Right ventricle myocardium inferior (tissue), 1 donor: ENCODE results near the gene KREMEN1. TPM values are rescaled to one million over a fixed set of nuclear protein-coding genes. Genes with fewer than 3 reads are reported as not detected.

ENCODE experiments used
- ATAC-seq: fragments of 200-7000 bp; cut with Tn5 transposase; one replicate; pipeline ENCODE4 v1.9.1; 2020; ENCODE audit warnings: mild to moderate bottlenecking, moderate library complexity
- DNase-seq: peaks from one replicate; pipeline ENCODE4 v3.0.0; 2021; ENCODE audit errors: missing footprints
- intact Hi-C: fragments of 100-400 bp; cut with DNase I; formaldehyde crosslinking; loops from one replicate; pipeline ENCODE4 v1.11.0; 2022
- total RNA-seq: library from RNA; stranded (reverse); fragmentation: NEBNext Ultra II Directional; extraction: Animal tissue kit (Norgen Biotek cat#: 25700); gene quantifications from one replicate; pipeline ENCODE4 v1.2.1, GENCODE V29; 2021
- donor health status: DM: no; HTN: yes; CAD: no; lungs with severe emphysema.

The KREMEN1 gene
- total RNA-seq, 1 donor from 2014 or later = 48.8 TPM

DNA sequence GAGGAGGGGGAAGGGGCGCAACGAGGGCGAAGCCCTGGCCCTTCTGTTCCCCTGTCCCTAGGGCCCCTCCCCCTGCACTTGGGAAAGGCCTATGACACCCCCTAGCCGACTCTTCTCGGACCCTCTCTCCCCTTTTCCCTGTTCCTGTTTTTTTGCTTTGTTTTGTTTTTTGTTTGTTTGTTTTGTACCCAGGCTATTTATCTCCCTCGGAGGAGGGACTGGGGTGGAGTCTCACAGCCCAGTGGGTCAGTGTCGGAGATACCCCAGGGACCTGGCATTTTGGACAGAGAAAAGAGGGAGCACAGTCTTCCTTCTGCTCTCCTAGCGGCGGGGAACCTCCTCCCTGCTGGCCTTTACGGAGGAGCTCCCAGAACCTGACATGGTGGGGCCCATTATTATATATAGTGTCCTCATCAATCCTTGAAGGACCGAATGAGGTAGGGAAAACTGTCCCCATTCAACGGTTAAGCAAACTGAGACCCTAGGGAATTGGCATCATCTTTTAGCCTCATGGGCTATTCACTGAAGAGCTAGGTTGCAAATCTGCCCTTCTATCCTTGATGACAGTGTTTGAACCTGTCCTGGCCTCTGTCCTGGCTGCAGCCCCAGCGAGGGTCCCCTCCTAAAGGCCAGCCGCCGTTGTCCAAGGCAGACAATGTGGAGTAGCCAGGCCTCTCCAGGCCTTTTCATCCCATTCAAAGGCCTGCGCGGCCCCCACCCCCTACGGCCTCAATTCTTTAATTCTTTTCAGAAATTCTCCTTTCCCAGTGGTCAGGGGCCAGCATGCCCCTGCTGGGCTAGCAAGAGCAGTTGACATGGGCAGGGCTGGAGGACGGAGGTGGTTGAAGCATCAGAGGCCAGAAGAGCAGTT lies 133.8 kb downstream of the KREMEN1 start:
- ATAC-seq = no peak
- no peak for DNase-seq
- intact Hi-C loops = no loop called here

GRCh38 chr22:29207243-29207550 lies 134.4 kb downstream of the KREMEN1 start:
- no peak for DNase-seq
- intact Hi-C loops = no loop called here
- no peak for ATAC-seq

DNA sequence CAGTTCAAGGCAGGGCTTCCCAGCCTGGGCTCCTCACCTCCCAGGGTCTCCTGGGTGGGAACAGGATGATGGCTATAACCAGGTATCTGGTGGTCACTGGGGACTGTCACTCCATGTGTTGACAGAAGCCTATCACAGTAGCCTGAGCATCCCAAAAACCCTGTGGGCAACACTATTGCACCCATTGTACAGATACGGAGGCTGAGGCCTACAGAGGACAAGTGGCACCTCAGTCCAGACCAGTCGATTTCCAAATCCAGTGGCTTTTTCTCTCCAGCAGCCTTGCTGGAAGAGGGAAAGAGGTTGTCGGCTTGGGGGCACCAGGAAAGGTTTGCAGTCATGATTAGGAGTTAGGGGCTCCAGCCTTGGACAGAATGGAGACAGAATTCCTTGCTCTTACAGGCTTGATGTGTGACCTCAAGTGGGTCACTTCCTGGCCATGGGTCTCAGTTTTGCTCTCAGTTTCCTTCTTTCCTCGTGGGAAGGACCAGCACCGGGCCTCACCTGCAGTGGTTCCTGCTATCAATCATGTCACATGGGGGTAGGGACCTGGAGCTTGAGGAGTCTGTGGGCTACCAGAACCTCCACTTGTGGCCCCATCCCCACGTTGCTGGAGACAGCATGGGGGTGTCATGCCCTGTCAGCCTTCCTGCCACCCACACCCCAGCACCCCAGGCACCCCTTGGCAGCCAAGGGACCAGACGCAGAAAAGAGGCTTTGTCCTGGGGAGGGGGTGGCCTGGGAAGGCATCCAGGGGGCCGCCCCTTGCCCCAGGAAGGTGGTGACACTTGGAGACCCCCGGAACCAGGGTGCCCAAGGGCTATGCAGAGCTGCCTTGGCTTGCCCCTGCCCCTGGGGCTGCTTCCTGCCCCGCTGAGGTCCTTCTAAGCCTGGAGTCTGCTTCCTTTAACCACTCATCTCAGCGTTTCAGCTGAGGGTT lies 135.0 kb downstream of the KREMEN1 start:
- intact Hi-C loops = no loop called here
- no peak for ATAC-seq
- DNase-seq = no peak

DNA sequence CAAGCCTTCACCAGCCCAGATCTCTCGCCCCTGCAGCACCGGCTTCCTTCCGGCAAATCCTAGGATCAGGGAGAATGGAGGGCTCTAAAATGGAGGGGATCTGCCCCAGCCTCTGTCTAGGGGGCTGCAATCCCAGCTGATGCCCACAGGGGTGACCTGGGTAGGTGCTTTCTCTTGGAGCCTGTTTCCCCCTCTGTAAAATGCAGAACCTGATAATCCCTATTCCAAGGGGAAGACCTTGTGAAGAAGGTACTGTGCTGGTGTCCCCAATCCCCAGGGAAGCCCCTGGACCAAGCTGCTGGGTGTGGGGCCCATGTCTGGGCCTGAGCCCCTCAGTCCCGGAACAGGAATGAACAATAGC lies 135.6 kb downstream of the KREMEN1 start:
- ATAC-seq = no peak
- intact Hi-C loops = no loop called here

DNA sequence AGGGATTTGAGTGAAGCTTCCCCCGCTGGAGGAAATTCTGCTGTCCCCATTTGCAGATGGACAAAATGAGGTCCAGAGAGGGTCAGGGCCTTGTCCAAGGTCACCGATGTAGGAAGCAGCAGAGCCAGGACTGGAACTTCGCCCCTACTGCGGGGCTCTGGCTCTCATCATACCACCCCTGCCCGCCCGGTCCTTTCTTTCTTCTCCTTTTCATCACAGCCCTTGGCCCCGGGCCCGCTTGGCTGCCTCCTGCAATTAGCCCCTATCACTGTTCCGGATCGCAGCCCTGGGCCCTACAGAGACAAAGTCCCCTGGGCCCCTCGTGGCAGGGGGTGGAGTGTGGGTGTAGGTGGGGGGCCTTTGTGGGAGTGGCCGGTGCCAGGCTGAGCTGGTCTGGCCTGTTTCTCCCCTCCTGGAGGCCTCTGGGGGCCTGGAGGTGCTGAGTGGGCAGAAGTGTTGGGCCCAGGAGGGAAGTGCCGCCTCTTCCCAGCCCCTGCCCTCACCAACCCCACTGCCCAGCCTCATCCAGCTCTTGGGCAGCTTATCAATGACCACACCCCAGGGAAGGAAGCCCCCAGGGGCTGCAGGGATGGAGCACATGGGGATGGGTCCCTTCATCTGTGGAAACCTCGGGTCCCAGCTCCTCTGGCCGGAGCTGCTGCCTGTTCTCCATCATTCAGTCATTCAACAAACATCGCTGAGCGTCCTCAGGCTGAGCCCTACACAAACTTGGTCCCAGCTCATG lies 136.2 kb downstream of the KREMEN1 start:
- ATAC-seq (no peak), DNase-seq (no peak)
- intact Hi-C loops = no loop called here

More for the DNA sequence above, 135.6 kb downstream of the KREMEN1 start:
- no peak for DNase-seq

- DNase-seq (no peak), ATAC-seq (no peak)
- intact Hi-C loops = no loop called here
Measured at GRCh38 chr22:29209624-29209929, 136.7 kb downstream of the KREMEN1 start.

DNA sequence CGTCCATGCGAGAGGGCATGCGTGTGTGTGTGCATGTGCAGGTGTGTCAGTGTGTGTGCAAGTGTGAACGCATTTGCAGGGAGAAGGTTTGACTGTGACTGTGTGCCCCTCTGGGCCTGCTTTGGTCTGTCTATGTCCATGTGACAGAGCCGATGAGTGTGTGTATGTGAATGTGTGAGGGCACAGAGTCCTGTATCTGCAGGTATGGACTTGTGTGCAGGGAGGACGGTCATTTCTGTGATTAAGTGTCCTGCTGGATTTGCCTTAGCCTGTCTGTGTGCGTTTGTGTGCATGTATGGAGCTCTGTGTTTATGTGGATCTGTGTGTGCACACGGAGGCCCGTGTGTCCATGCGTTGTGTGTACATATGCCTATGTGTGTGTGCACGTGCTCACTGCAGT lies 138.2 kb downstream of the KREMEN1 start:
- intact Hi-C loops = no loop called here
- no peak for DNase-seq
- ATAC-seq = no peak

- ATAC-seq = no peak
- intact Hi-C loops = no loop called here
- no peak for DNase-seq
Measured at GRCh38 chr22:29211466-29211865, 138.6 kb downstream of the KREMEN1 start.

DNA sequence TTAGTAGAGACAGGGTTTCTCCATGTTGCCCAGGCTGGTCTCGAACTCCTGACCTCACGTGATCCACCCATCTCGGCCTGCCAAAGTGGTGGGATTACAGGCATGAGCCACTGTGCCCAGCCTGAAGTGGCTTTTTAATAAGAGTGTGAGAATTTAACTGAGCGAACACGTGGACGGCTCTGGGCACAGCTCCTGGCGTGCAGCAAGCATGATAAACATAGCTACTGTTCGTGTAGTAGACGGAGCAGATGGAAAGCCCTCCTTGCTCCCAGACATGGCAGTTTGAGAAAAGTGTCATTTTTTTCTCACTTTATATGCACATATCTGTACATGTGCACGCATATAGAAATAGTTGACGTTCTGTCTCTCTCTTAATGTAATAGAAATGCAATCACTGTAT lies 139.9 kb downstream of the KREMEN1 start:
- ATAC-seq (no peak), DNase-seq (no peak)
- intact Hi-C loops = no loop called here

DNA sequence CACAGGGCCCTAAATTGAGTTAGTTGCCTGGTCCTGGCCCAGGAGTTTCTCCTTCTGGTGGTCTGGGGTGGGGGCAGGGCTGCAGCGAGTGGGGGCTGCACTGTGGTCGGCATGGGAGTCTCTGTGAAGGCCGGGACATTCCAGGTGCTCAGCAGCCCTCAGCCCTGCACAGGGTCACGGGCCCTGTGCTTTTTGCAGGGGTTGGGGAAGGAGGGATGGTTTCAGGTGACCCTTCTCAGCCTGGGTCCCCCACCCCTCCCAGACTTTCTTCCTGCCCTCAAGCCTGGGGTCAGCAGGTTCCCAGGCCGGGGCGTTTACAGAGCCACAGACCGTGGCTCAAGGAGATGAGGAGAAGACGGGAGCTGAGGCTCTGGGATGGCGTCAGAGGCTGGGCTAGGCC lies 140.7 kb downstream of the KREMEN1 start:
- ATAC-seq = no peak
- intact Hi-C loops = no loop called here

GRCh38 chr22:29214232-29214631 lies 141.4 kb downstream of the KREMEN1 start:
- intact Hi-C loops = no loop called here
- no peak for ATAC-seq
- no peak for DNase-seq

More for the DNA sequence above, 140.7 kb downstream of the KREMEN1 start:
- no peak for DNase-seq

DNA sequence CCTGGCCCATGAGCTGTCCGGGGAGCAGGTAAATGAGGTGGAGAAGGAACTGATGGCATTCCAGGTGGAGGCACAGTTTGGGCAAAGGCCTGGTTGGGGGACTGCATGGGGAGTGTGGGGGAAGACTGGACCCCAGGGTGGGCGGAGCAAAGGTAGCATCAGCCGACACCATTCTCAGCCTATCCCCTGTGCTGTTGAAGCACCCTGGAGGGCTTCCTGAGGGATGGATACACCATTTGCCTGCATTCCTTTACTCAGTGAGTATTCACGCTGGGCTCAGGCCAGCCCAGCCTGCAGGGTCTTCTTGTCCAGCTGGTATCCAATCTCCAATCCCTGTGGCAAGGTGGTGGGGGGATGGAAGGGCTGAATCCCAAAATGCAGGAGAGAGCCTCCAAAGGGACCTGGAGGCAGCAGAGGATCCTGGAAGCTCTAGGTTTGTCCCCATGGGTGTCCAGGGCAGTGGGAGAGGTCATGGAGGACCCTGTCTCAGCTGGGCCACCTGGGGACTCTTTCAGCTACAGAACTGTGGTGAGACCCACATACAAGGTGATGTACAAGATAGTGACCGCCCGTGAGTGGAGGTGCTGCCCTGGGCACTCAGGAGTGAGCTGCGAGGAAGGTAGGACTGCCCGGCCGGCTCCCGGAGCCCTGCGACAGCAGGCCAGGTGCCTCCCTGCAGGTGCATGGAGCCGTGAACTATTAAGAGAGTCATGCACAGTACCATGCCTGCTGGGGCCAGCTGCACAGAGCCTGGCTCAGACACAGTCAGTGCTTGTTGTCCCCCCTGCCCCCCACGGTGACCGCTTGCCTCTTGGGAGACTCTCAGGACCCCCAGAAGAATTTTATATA lies 142.4 kb downstream of the KREMEN1 start:
- DNase-seq = no peak
- ATAC-seq = no peak
- intact Hi-C loops = no loop called here

GRCh38 chr22:29216011-29216872 lies 143.4 kb downstream of the KREMEN1 start:
- intact Hi-C loops = no loop called here
- ATAC-seq (no peak), DNase-seq (no peak)

GRCh38 chr22:29216873-29217666 lies 144.2 kb downstream of the KREMEN1 start:
- DNase-seq (no peak), ATAC-seq (no peak)
- intact Hi-C loops = no loop called here
